Neural cell (in vitro differentiated cells): Measurements from ENCODE around the gene YAE1. TPM values are rescaled to one million over a fixed set of nuclear protein-coding genes. Genes with fewer than 3 reads are reported as not detected.

ENCODE experiments used
- H2AFZ ChIP-seq: fragments of 200-600, 300-800 bp; sonication (generic), shearing (Covaris generic); 2 replicates; pipeline ENCODE4 v1.6.0; 2014; ENCODE audit warnings: low read depth, mild to moderate bottlenecking, antibody characterized with exemption, low read length, moderate library complexity
- H3F3A ChIP-seq: fragments of 200-600 bp; shearing (Covaris generic); 2 replicates; pipeline ENCODE4 v1.6.1; 2016; ENCODE audit warnings: mild to moderate bottlenecking, moderate library complexity, mixed read lengths, antibody characterized with exemption, low read length; ENCODE audit not compliant: insufficient read depth, poor library complexity, severe bottlenecking
- H3K27ac ChIP-seq: fragments of 200-600, 300-800 bp; sonication (generic), shearing (Covaris generic); 2 replicates; pipeline ENCODE4 v1.5.1; 2014; ENCODE audit warnings: mild to moderate bottlenecking, low read length, moderate library complexity
- H3K27me3 ChIP-seq: fragments of 300-800, 200-600 bp; sonication (generic), shearing (Covaris generic); 2 replicates; pipeline ENCODE4 v1.6.0; 2014; ENCODE audit warnings: mild to moderate bottlenecking, low read depth, low read length, moderate library complexity; ENCODE audit not compliant: insufficient read depth
- H3K36me3 ChIP-seq: fragments of 300-800, 200-600 bp; sonication (generic), shearing (Covaris generic); 2 replicates; pipeline ENCODE4 v1.5.1; 2014; ENCODE audit warnings: mild to moderate bottlenecking, antibody characterized with exemption, low read length, moderate library complexity; ENCODE audit not compliant: insufficient read depth
- H3K4me2 ChIP-seq: fragments of 300-800, 200-600 bp; sonication (generic), shearing (Covaris generic); 2 replicates; pipeline ENCODE4 v1.6.0; 2014; ENCODE audit warnings: mild to moderate bottlenecking, low read length
- H3K4me3 ChIP-seq: fragments of 300-800, 200-600 bp; sonication (generic), shearing (Covaris generic); 2 replicates; pipeline ENCODE4 v1.5.1; 2014; ENCODE audit warnings: mild to moderate bottlenecking, low read length, moderate library complexity
- H3K79me2 ChIP-seq: fragments of 200-600 bp; shearing (Covaris generic); replicated peaks from 2 replicates; pipeline ENCODE4 v1.6.0; 2014; ENCODE audit warnings: mild to moderate bottlenecking, low read length, moderate library complexity; ENCODE audit not compliant: insufficient read depth
- H3K9ac ChIP-seq: fragments of 300-800, 200-600 bp; sonication (generic), shearing (Covaris generic); 2 replicates; pipeline ENCODE4 v1.6.1; 2016; ENCODE audit warnings: mild to moderate bottlenecking, low read length, mixed read lengths
- H3K9me2 ChIP-seq: fragments of 200-600 bp; shearing (Covaris generic); 2 replicates; pipeline ENCODE4 v1.6.1; 2016; ENCODE audit warnings: mild to moderate bottlenecking, low read length, mixed read lengths; ENCODE audit not compliant: insufficient read depth
- H3K9me3 ChIP-seq: fragments of 200-600, 300-800 bp; sonication (generic), shearing (Covaris generic); 2 replicates; pipeline ENCODE4 v1.6.1; 2016; ENCODE audit warnings: mild to moderate bottlenecking, mixed run types, low read length, moderate library complexity, mixed read lengths
- H4K20me1 ChIP-seq: fragments of 200-600 bp; shearing (Covaris generic); 2 replicates; pipeline ENCODE4 v1.6.1; 2016; ENCODE audit warnings: mild to moderate bottlenecking, mixed run types; ENCODE audit not compliant: insufficient read depth
- EP300 ChIP-seq: fragments of 450-650 bp; conservative IDR thresholded peaks from 2 replicates; pipeline ENCODE4 v1.6.1; 2014; ENCODE audit warnings: antibody characterized with exemption, mild to moderate bottlenecking, moderate library complexity; ENCODE audit not compliant: poor library complexity, severe bottlenecking
- EZH2 ChIP-seq: fragments of 200-600, 300-800 bp; shearing (Covaris generic), sonication (generic); IDR thresholded peaks from 2 replicates; pipeline ENCODE4 v1.6.1; 2014; ENCODE audit warnings: antibody characterized with exemption, low read length, borderline replicate concordance, mild to moderate bottlenecking; ENCODE audit not compliant: insufficient read depth, poor library complexity, severe bottlenecking
- MXI1 ChIP-seq: fragments of 450-650 bp; conservative IDR thresholded peaks from 2 replicates; pipeline ENCODE4 v1.6.1; 2014; ENCODE audit warnings: antibody characterized with exemption, mild to moderate bottlenecking; ENCODE audit not compliant: poor library complexity, severe bottlenecking
- POLR2AphosphoS5 ChIP-seq: IDR thresholded peaks from 2 replicates; pipeline ENCODE4 v1.6.1; 2012
- RAD21 ChIP-seq: fragments of 450-650 bp; conservative IDR thresholded peaks from 2 replicates; pipeline ENCODE4 v1.6.1; 2014; ENCODE audit warnings: antibody characterized with exemption, mild to moderate bottlenecking, moderate library complexity
- SMC3 ChIP-seq: fragments of 450-650 bp; conservative IDR thresholded peaks from 2 replicates; pipeline ENCODE4 v1.6.1; 2014; ENCODE audit warnings: antibody characterized with exemption, mild to moderate bottlenecking, moderate library complexity; ENCODE audit not compliant: poor library complexity
- TAF1 ChIP-seq: IDR thresholded peaks from 2 replicates; pipeline ENCODE4 v1.6.1; 2012; ENCODE audit warnings: low read depth
- polyA plus RNA-seq: library from polyadenylated mRNA; depleted of rRNA; stranded (reverse); fragments of >200 nt; gene quantifications from 2 replicates; pipeline ENCODE4 v1.2.3, GENCODE V29; 2014
- TF ChIP-seq, protein P1 (sequence below): IDR thresholded peaks from 2 replicates; pipeline ENCODE4 v1.6.1; 2012; ENCODE audit warnings: borderline replicate concordance
- TF ChIP-seq, protein P2 (sequence below): fragments of 450-650 bp; IDR thresholded peaks from 2 replicates; pipeline ENCODE4 v1.5.1; 2014; ENCODE audit warnings: antibody characterized with exemption, mild to moderate bottlenecking, moderate library complexity; ENCODE audit not compliant: poor library complexity, severe bottlenecking

Gene YAE1
- polyA plus RNA-seq, 1 donor from 2014 or later, result 85.2 TPM

DNA sequence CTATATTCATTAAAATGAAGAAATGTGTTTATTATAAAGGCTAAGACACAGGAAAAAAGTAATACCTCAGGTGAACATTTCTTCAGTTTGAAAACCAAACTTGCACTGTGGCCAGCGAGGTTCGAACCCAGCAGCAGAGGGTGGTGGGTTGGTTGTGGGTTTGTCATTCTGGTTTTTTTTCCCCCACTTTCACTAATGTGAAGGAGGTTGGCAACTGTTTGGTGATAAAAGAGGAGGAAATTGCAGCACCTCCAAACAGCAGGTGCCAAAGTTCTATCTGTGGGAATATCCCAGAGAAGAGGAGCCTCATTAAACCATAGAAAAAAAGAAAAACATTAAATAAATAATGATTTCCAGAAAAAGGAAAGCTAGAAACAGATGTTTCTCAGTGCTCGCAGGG, 36.6 kb upstream of the YAE1 start:
- TF ChIP-seq, protein P1, sequence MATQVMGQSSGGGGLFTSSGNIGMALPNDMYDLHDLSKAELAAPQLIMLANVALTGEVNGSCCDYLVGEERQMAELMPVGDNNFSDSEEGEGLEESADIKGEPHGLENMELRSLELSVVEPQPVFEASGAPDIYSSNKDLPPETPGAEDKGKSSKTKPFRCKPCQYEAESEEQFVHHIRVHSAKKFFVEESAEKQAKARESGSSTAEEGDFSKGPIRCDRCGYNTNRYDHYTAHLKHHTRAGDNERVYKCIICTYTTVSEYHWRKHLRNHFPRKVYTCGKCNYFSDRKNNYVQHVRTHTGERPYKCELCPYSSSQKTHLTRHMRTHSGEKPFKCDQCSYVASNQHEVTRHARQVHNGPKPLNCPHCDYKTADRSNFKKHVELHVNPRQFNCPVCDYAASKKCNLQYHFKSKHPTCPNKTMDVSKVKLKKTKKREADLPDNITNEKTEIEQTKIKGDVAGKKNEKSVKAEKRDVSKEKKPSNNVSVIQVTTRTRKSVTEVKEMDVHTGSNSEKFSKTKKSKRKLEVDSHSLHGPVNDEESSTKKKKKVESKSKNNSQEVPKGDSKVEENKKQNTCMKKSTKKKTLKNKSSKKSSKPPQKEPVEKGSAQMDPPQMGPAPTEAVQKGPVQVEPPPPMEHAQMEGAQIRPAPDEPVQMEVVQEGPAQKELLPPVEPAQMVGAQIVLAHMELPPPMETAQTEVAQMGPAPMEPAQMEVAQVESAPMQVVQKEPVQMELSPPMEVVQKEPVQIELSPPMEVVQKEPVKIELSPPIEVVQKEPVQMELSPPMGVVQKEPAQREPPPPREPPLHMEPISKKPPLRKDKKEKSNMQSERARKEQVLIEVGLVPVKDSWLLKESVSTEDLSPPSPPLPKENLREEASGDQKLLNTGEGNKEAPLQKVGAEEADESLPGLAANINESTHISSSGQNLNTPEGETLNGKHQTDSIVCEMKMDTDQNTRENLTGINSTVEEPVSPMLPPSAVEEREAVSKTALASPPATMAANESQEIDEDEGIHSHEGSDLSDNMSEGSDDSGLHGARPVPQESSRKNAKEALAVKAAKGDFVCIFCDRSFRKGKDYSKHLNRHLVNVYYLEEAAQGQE, result no peak
- TF ChIP-seq EZH2 (no peak), EP300 (no peak), RAD21 (no peak), POLR2AphosphoS5 (no peak), MXI1 (no peak), TAF1 (no peak)
- no peaks in the 10 kb centered on the region for H3K79me2 ChIP-seq
- no peak overlapping the region for H3K4me2 ChIP-seq
- H3K27ac ChIP-seq, result no peak overlapping the region
- H3K9me3 ChIP-seq, result no peaks in the 10 kb centered on the region
- H3F3A ChIP-seq, result no peaks in the 10 kb centered on the region
- H3K4me3 ChIP-seq, result no peak overlapping the region
- no peaks in the 10 kb centered on the region for H4K20me1 ChIP-seq
- H3K9ac ChIP-seq, result no peak overlapping the region
- H2AFZ ChIP-seq, result no peak overlapping the region
- no peaks in the 10 kb centered on the region for H3K36me3 ChIP-seq
- no peaks in the 10 kb centered on the region for H3K9me2 ChIP-seq
- H3K27me3 ChIP-seq, result no peaks in the 10 kb centered on the region

DNA sequence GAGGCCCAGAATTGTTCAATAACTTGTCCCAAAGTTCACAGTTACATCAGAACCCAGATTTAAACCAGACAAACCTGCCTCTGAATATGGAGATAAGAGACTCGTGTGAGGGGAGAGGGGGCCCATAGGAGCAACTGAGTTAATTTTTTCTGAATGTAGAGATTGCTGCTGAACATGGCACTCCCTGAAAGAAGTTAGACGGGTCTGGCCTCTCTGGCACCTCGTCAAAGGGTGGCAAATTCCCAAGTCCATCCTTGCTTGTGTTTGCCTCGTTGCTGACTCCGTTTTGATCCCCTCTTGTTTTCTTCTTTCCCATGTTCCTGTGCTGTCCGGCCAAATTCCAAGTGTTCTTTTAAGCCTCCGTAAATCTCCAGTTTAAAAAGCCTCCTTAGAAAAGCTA, 35.2 kb upstream of the YAE1 start:
- Histone ChIP-seq H3K79me2 (no peaks in the 10 kb centered on the region), H2AFZ (no peak overlapping the region), H3K27ac (no peak overlapping the region), H3K9ac (no peak overlapping the region), H3K4me2 (no peak overlapping the region), H3K4me3 (no peak overlapping the region), H3K9me2 (no peaks in the 10 kb centered on the region), H4K20me1 (no peaks in the 10 kb centered on the region), H3K27me3 (no peaks in the 10 kb centered on the region), H3F3A (no peaks in the 10 kb centered on the region), H3K36me3 (no peaks in the 10 kb centered on the region), H3K9me3 (no peaks in the 10 kb centered on the region)
- no peak for TF ChIP-seq TAF1

DNA sequence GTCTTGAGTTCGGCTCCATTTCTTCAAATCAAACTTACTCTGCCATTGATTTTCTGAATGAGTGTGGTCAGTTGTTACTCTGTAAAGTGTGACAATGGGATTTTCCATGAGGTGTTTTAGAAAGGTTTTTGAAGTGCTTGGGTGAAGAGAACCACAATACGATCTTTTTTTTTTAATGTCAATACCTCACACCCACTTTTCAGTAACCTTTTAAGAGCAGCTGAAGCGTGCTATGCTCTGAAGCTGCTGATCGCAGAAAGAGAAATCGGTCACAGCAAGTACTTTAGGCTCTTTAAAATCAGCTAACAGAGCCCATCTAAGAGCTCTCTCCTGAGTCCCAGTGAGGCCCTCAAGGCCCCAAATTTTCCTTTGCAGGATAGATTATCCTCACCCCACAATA, 34.4 kb upstream of the YAE1 start:
- Histone ChIP-seq H3K27ac (no peak overlapping the region), H3K4me3 (no peak overlapping the region), H3K9me3 (no peaks in the 10 kb centered on the region), H3K79me2 (no peaks in the 10 kb centered on the region), H3F3A (no peaks in the 10 kb centered on the region), H3K9me2 (no peaks in the 10 kb centered on the region), H4K20me1 (no peaks in the 10 kb centered on the region), H3K27me3 (no peaks in the 10 kb centered on the region), H3K36me3 (no peaks in the 10 kb centered on the region), H2AFZ (no peak overlapping the region), H3K9ac (no peak overlapping the region), H3K4me2 (no peak overlapping the region)
- TF ChIP-seq RAD21 (no peak), EZH2 (no peak), EP300 (no peak), POLR2AphosphoS5 (no peak), TAF1 (no peak), SMC3 (no peak), MXI1 (no peak)
- TF ChIP-seq, protein P1, result no peak
- TF ChIP-seq, protein P2, sequence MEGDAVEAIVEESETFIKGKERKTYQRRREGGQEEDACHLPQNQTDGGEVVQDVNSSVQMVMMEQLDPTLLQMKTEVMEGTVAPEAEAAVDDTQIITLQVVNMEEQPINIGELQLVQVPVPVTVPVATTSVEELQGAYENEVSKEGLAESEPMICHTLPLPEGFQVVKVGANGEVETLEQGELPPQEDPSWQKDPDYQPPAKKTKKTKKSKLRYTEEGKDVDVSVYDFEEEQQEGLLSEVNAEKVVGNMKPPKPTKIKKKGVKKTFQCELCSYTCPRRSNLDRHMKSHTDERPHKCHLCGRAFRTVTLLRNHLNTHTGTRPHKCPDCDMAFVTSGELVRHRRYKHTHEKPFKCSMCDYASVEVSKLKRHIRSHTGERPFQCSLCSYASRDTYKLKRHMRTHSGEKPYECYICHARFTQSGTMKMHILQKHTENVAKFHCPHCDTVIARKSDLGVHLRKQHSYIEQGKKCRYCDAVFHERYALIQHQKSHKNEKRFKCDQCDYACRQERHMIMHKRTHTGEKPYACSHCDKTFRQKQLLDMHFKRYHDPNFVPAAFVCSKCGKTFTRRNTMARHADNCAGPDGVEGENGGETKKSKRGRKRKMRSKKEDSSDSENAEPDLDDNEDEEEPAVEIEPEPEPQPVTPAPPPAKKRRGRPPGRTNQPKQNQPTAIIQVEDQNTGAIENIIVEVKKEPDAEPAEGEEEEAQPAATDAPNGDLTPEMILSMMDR, result no peak
